HFF-Myc (cell line): ENCODE results near the gene ADK.

ENCODE experiments used
- DNase-seq: peaks from one replicate; pipeline ENCODE4 v3.0.0-alpha.2; 2011; ENCODE audit warnings: low read depth; ENCODE audit errors: extremely low read depth
- H3K4me3 ChIP-seq: replicated peaks from 2 replicates; pipeline ENCODE4 v1.5.1; 2011; ENCODE audit warnings: low read depth, mild to moderate bottlenecking, control low read depth, low read length
- TF ChIP-seq, protein P1 (sequence below): IDR thresholded peaks from 2 replicates; pipeline ENCODE4 v1.5.1; 2012; ENCODE audit warnings: mild to moderate bottlenecking, low read depth, low read length, control low read depth; ENCODE audit errors: missing control alignments

Gene ADK

DNA sequence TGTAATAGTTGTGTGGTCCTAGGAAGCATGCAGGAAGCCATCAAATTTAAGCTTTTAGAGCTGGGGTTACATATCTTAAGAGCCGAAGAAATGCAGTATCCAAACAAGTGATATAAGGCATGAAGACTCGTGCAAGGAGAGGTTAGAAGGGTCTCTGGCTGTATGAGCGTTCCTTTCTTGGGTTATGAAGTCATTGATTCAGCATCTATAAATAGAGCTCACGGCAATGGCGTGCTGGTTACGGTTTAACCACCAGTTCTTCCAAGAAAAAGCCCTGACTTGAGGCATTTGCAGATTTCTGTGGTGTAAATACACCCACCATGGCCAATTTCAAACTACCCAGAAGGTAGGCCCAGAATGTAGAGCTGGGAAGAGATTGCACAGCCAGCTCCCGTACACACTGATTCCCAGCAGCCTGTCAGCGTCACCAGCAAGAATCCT lies 603.4 kb downstream of the ADK start:
- no peak overlapping the region for H3K4me3 ChIP-seq
- DNase-seq, result peak; percentile 61
- TF ChIP-seq, protein P1, sequence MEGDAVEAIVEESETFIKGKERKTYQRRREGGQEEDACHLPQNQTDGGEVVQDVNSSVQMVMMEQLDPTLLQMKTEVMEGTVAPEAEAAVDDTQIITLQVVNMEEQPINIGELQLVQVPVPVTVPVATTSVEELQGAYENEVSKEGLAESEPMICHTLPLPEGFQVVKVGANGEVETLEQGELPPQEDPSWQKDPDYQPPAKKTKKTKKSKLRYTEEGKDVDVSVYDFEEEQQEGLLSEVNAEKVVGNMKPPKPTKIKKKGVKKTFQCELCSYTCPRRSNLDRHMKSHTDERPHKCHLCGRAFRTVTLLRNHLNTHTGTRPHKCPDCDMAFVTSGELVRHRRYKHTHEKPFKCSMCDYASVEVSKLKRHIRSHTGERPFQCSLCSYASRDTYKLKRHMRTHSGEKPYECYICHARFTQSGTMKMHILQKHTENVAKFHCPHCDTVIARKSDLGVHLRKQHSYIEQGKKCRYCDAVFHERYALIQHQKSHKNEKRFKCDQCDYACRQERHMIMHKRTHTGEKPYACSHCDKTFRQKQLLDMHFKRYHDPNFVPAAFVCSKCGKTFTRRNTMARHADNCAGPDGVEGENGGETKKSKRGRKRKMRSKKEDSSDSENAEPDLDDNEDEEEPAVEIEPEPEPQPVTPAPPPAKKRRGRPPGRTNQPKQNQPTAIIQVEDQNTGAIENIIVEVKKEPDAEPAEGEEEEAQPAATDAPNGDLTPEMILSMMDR, result no peak

DNA sequence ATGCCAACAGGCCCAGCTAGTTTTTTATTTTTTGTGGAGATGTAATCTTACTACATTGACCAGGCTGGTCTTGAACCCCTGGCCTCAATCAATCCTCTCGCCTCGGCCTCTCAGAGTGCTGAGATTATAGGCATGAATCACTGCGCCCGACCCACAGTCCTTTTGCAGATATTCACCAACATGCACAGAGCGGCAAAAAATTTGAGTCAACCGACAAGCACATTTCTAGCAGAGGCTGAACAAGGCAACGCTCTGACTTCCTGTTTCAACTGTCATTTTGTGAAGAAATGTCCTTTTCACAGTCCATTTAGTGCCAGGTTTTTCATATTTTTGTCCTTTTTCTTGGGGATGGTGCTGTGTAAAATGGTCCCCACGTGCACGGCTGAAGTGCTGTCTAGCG lies 604.3 kb downstream of the ADK start:
- DNase-seq, result no peak
- H3K4me3 ChIP-seq, result no peak overlapping the region
- TF ChIP-seq, protein P1, result no peak
